Measurements from ENCODE around the gene NDEL1. TPM values are rescaled to one million over a fixed set of nuclear protein-coding genes. Genes with fewer than 3 reads are reported as not detected.

NDEL1 gene
- total and polyA plus RNA-seq, 4 donors: 15.3 to 52.3 (median 35.4) TPM

DNA sequence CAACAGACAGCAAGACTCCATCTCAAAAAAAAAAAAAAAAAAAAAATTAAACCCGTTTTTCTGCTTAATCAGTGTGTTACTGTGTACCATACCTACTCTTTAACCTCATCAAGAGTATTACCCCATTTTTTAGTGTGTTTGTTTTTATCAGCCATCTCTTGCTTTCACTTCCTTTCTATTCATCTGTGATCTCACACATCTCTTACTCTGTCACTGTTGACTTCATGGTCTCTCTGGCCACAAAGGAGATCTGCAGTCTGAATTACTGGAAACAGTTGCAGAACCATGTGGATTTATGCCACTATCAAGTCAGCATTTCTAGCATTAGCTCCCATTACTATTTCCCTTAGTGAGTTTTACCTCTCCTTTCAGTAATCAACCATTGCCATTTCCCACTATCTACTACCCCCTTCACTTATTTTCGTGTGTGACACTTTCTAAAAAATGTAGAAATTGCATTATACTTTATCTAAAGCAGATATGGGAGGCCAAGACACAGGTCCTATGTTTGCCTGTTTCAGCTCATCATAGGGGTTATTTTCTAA, 20.1 kb downstream of the NDEL1 start:
- Histone ChIP-seq H3K27ac (ENCODE audit: low read depth in 1 of 2, low read length in 2 of 2) (no peak overlapping the region), H3K27me3 (ENCODE audit: control insufficient read depth in 4 of 4, insufficient read depth in 4 of 4, low read length in 3 of 4) (no peaks in the 10 kb centered on the region), H3K4me3 (ENCODE audit: low read depth in 1 of 3, low read length in 3 of 3) (no peak overlapping the region), H3K9ac (ENCODE audit: low read depth in 1 of 2, low read length in 2 of 2) (no peak overlapping the region), H3K4me1 (ENCODE audit: control insufficient read depth in 4 of 4, insufficient read depth in 4 of 4, low read length in 3 of 4) (peaks cover under 1 to 25% (median 19%) of the 10 kb centered on the region in 4 donors), H3K9me3 (ENCODE audit: control insufficient read depth in 4 of 4, low read length in 3 of 4) (no peaks in the 10 kb centered on the region), H3K36me3 (ENCODE audit: control insufficient read depth in 4 of 4, insufficient read depth in 3 of 4, low read depth in 1 of 4, low read length in 3 of 4) (peaks cover 4 to 55% (median 33%) of the 10 kb centered on the region in 4 donors)
- TF ChIP-seq, protein P1, sequence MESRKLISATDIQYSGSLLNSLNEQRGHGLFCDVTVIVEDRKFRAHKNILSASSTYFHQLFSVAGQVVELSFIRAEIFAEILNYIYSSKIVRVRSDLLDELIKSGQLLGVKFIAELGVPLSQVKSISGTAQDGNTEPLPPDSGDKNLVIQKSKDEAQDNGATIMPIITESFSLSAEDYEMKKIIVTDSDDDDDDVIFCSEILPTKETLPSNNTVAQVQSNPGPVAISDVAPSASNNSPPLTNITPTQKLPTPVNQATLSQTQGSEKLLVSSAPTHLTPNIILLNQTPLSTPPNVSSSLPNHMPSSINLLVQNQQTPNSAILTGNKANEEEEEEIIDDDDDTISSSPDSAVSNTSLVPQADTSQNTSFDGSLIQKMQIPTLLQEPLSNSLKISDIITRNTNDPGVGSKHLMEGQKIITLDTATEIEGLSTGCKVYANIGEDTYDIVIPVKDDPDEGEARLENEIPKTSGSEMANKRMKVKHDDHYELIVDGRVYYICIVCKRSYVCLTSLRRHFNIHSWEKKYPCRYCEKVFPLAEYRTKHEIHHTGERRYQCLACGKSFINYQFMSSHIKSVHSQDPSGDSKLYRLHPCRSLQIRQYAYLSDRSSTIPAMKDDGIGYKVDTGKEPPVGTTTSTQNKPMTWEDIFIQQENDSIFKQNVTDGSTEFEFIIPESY (IDR thresholded peaks at IDR 0.05): no peak
- TF ChIP-seq, protein P2, sequence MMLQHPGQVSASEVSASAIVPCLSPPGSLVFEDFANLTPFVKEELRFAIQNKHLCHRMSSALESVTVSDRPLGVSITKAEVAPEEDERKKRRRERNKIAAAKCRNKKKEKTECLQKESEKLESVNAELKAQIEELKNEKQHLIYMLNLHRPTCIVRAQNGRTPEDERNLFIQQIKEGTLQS (IDR thresholded peaks at IDR 0.05): no peak
- no peak for TF ChIP-seq GABPA (IDR thresholded peaks at IDR 0.05 in 1 of 2, conservative IDR thresholded peaks at IDR 0.05 in 1 of 2)
- no peak for TF ChIP-seq RAD21 (IDR thresholded peaks at IDR 0.05)
- TF ChIP-seq, protein P3, sequence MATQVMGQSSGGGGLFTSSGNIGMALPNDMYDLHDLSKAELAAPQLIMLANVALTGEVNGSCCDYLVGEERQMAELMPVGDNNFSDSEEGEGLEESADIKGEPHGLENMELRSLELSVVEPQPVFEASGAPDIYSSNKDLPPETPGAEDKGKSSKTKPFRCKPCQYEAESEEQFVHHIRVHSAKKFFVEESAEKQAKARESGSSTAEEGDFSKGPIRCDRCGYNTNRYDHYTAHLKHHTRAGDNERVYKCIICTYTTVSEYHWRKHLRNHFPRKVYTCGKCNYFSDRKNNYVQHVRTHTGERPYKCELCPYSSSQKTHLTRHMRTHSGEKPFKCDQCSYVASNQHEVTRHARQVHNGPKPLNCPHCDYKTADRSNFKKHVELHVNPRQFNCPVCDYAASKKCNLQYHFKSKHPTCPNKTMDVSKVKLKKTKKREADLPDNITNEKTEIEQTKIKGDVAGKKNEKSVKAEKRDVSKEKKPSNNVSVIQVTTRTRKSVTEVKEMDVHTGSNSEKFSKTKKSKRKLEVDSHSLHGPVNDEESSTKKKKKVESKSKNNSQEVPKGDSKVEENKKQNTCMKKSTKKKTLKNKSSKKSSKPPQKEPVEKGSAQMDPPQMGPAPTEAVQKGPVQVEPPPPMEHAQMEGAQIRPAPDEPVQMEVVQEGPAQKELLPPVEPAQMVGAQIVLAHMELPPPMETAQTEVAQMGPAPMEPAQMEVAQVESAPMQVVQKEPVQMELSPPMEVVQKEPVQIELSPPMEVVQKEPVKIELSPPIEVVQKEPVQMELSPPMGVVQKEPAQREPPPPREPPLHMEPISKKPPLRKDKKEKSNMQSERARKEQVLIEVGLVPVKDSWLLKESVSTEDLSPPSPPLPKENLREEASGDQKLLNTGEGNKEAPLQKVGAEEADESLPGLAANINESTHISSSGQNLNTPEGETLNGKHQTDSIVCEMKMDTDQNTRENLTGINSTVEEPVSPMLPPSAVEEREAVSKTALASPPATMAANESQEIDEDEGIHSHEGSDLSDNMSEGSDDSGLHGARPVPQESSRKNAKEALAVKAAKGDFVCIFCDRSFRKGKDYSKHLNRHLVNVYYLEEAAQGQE (IDR thresholded peaks at IDR 0.05): no peak
- TF ChIP-seq FOXA2 (IDR thresholded peaks at IDR 0.05): no peak
- no peak for TF ChIP-seq RXRA (IDR thresholded peaks at IDR 0.05)
- TF ChIP-seq FOXA1 (IDR thresholded peaks at IDR 0.05): no peak
- no peak for TF ChIP-seq TAF1 (conservative IDR thresholded peaks at IDR 0.05)
- WGBS: 66% methylated on average over 2 of the region's 2 CpGs
- DNase-seq (ENCODE audit: low spot score): no peak

DNA sequence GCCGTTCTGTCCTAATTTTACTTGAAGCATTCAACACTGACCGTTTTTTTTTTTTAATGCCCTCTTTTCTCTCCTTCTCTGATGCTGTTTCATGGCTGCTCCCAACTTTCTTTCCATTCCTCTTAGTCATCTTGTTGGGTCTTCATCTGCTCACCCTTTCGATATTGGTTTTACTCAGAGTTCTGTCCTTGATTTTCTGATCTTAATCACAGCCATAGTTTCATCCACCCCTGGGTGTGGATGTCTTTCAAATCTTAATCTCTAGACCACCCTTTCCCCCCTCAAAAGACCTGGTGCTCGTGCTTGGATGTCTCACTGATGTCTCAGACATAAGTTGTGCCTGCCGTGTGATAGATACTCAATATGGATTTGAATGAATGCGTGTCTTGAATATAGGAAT, 22.4 kb downstream of the NDEL1 start:
- WGBS: 90% methylated on average over 6 of the region's 6 CpGs
- no peak overlapping the region for H3K27ac ChIP-seq (ENCODE audit: low read depth in 1 of 2, low read length in 2 of 2)

More for the DNA sequence above, 22.4 kb downstream of the NDEL1 start:
- Histone ChIP-seq H3K9ac (ENCODE audit: low read depth in 1 of 2, low read length in 2 of 2) (no peak overlapping the region), H3K4me3 (ENCODE audit: low read depth in 1 of 3, low read length in 3 of 3) (no peak overlapping the region), H3K9me3 (ENCODE audit: control insufficient read depth in 4 of 4, low read length in 3 of 4) (no peaks in the 10 kb centered on the region), H3K36me3 (ENCODE audit: control insufficient read depth in 4 of 4, insufficient read depth in 3 of 4, low read depth in 1 of 4, low read length in 3 of 4) (peaks cover 4 to 57% (median 52%) of the 10 kb centered on the region in 4 donors), H3K27me3 (ENCODE audit: control insufficient read depth in 4 of 4, insufficient read depth in 4 of 4, low read length in 3 of 4) (no peaks in the 10 kb centered on the region), H3K4me1 (ENCODE audit: control insufficient read depth in 4 of 4, insufficient read depth in 4 of 4, low read length in 3 of 4) (peaks cover 0 to 8% (median 3%) of the 10 kb centered on the region in 4 donors)
- no peak for DNase-seq (ENCODE audit: low spot score)
- TF ChIP-seq RXRA (IDR thresholded peaks at IDR 0.05): no peak
- no peak for TF ChIP-seq HNF4G (IDR thresholded peaks at IDR 0.05)
- TF ChIP-seq, protein P4, sequence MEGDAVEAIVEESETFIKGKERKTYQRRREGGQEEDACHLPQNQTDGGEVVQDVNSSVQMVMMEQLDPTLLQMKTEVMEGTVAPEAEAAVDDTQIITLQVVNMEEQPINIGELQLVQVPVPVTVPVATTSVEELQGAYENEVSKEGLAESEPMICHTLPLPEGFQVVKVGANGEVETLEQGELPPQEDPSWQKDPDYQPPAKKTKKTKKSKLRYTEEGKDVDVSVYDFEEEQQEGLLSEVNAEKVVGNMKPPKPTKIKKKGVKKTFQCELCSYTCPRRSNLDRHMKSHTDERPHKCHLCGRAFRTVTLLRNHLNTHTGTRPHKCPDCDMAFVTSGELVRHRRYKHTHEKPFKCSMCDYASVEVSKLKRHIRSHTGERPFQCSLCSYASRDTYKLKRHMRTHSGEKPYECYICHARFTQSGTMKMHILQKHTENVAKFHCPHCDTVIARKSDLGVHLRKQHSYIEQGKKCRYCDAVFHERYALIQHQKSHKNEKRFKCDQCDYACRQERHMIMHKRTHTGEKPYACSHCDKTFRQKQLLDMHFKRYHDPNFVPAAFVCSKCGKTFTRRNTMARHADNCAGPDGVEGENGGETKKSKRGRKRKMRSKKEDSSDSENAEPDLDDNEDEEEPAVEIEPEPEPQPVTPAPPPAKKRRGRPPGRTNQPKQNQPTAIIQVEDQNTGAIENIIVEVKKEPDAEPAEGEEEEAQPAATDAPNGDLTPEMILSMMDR (IDR thresholded peaks at IDR 0.05; ENCODE audit: low read depth, low read length, missing input control): no peak
- TF ChIP-seq FOXA1 (IDR thresholded peaks at IDR 0.05): no peak
- TF ChIP-seq GABPA (IDR thresholded peaks at IDR 0.05 in 1 of 2, conservative IDR thresholded peaks at IDR 0.05 in 1 of 2): no peak
- no peak for TF ChIP-seq EGR1 (IDR thresholded peaks at IDR 0.05; ENCODE audit: low read depth in 2 of 2)
- TF ChIP-seq, protein P5, sequence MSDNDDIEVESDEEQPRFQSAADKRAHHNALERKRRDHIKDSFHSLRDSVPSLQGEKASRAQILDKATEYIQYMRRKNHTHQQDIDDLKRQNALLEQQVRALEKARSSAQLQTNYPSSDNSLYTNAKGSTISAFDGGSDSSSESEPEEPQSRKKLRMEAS (IDR thresholded peaks at IDR 0.05): no peak
- no peak for TF ChIP-seq YY1 (IDR thresholded peaks at IDR 0.05)
- TF ChIP-seq TAF1 (conservative IDR thresholded peaks at IDR 0.05): no peak
- TF ChIP-seq, protein P2 (IDR thresholded peaks at IDR 0.05): no peak
- TF ChIP-seq HNF4A (conservative IDR thresholded peaks at IDR 0.05): no peak
- no peak for TF ChIP-seq RAD21 (IDR thresholded peaks at IDR 0.05)
- TF ChIP-seq, protein P1 (IDR thresholded peaks at IDR 0.05): no peak
- TF ChIP-seq SP1 (IDR thresholded peaks at IDR 0.05): no peak
- TF ChIP-seq JUND (IDR thresholded peaks at IDR 0.05): no peak
